H1 (cell line): ENCODE results near the gene EPHA6.

Source experiments
- POLR2AphosphoS5 ChIP-seq: IDR thresholded peaks from 2 replicates; pipeline ENCODE4 v1.6.1; 2011; ENCODE audit warnings: low read depth, low read length
- SP4 ChIP-seq: IDR thresholded peaks from 2 replicates; pipeline ENCODE4 v1.6.1; 2012; ENCODE audit warnings: low read length, inconsistent platforms
- TF ChIP-seq, protein P1 (sequence below), 3 experiments: IDR thresholded peaks; 1 replicate in 2 of 3; 2 replicates in 1 of 3; pipeline versions ENCODE4 v1.5.1 to v1.6.1; 2011; ENCODE audit warnings: low read length in 3 of 3, mild to moderate bottlenecking in 3 of 3, inconsistent platforms in 2 of 3, low read depth in 1 of 3, moderate library complexity in 1 of 3; ENCODE audit not compliant: insufficient read depth in 1 of 3; ENCODE audit errors: control extremely low read depth in 1 of 3

DNA sequence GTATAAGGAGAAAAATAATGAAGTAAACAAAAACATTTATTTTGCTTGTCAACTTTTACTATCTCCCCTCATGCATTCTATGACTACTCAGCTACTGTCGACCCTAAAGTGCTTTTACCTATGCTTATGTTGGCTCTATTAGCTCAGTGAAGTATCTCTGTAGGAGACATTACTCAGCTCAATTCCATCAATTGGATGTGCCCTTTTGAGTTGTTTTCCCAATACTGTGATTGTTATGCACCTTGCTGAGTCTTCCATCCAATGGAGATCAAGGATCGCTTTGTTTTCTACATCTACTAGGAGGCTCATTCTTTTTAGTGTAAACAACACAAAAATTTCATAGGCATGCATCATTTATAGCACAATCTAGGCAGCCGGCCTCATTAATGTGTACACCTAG lies 546.4 kb downstream of the EPHA6 start:
- no peak for TF ChIP-seq POLR2AphosphoS5
- TF ChIP-seq, protein P1, sequence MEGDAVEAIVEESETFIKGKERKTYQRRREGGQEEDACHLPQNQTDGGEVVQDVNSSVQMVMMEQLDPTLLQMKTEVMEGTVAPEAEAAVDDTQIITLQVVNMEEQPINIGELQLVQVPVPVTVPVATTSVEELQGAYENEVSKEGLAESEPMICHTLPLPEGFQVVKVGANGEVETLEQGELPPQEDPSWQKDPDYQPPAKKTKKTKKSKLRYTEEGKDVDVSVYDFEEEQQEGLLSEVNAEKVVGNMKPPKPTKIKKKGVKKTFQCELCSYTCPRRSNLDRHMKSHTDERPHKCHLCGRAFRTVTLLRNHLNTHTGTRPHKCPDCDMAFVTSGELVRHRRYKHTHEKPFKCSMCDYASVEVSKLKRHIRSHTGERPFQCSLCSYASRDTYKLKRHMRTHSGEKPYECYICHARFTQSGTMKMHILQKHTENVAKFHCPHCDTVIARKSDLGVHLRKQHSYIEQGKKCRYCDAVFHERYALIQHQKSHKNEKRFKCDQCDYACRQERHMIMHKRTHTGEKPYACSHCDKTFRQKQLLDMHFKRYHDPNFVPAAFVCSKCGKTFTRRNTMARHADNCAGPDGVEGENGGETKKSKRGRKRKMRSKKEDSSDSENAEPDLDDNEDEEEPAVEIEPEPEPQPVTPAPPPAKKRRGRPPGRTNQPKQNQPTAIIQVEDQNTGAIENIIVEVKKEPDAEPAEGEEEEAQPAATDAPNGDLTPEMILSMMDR (IDR thresholded peaks at IDR 0.05; ENCODE audit: control extremely low read depth in 1 of 3, insufficient read depth in 1 of 3, low read depth in 1 of 3, low read length in 3 of 3), result no peak
- TF ChIP-seq SP4, result no peak
